H1 (cell line): ENCODE results near the gene PTPRD. TPM values are rescaled to one million over a fixed set of nuclear protein-coding genes. Genes with fewer than 3 reads are reported as not detected.

Experiments
- CTCF ChIA-PET: fragments of 300-600 bp; sonication (Branson Sonifier 250); formaldehyde crosslinking; loops from one replicate; lab custom pipeline; 2021; ENCODE audit not compliant: partially characterized antibody; lab: Charles Lee
- POLR2A ChIA-PET: fragments of 300-600 bp; sonication (Branson Sonifier 250); formaldehyde crosslinking; loops from one replicate; lab custom pipeline; 2021; ENCODE audit warnings: inconsistent platforms; ENCODE audit not compliant: partially characterized antibody; lab: Charles Lee
- DNase-seq, 2 experiments: peaks; one replicate each; pipeline versions ENCODE4 v3.0.0 to v3.0.0-alpha.2; 2010 to 2022; ENCODE audit warnings: low spot score in 2 of 2, low read depth in 1 of 2, mixed read lengths in 1 of 2
- FAIRE-seq: peaks from 2 replicates; lab custom pipeline; 2011; peaks lifted over from hg19 to GRCh38; lab: Jason Lieb, UNC
- H2AFZ ChIP-seq: 2 replicates; pipeline ENCODE4 v1.8.1; 2012; ENCODE audit warnings: low read length, inconsistent platforms
- H2AK5ac ChIP-seq: 2 replicates; pipeline ENCODE4 v1.6.1; 2013; ENCODE audit warnings: low read depth, low read length
- H2BK120ac ChIP-seq: replicated peaks from 2 replicates; pipeline ENCODE3; 2013; ENCODE audit warnings: low read depth, low read length, inconsistent platforms
- H2BK12ac ChIP-seq: 2 replicates; pipeline ENCODE4 v1.6.1; 2013; ENCODE audit warnings: low read depth, low read length
- H2BK15ac ChIP-seq: 2 replicates; pipeline ENCODE4 v1.6.1; 2013; ENCODE audit warnings: low read length
- H2BK20ac ChIP-seq: 2 replicates; pipeline ENCODE4 v1.6.1; 2013; ENCODE audit warnings: low read length
- H2BK5ac ChIP-seq: 2 replicates; pipeline ENCODE4 v1.6.1; 2013; ENCODE audit warnings: low read depth, low read length
- H3K14ac ChIP-seq: 2 replicates; pipeline ENCODE4 v1.6.1; 2013; ENCODE audit warnings: inconsistent platforms; ENCODE audit not compliant: insufficient read length
- H3K18ac ChIP-seq: 2 replicates; pipeline ENCODE4 v1.6.1; 2013; ENCODE audit warnings: low read length; ENCODE audit errors: extremely low read depth
- H3K23ac ChIP-seq: 2 replicates; pipeline ENCODE4 v1.6.1; 2013; ENCODE audit warnings: inconsistent platforms; ENCODE audit not compliant: insufficient read length
- H3K23me2 ChIP-seq: 2 replicates; pipeline ENCODE4 v1.6.1; 2013; ENCODE audit warnings: low read depth, low read length
- H3K27ac ChIP-seq: 2 replicates; pipeline ENCODE4 v1.6.1; 2011; ENCODE audit warnings: low read depth, low read length, inconsistent platforms
- H3K27me3 ChIP-seq, 4 experiments: replicated peaks in 1 of 4; 1 replicate in 1 of 4; 2 replicates in 3 of 4; pipeline versions ENCODE4 v1.6.1 to v1.8.1; 2011 to 2013; ENCODE audit warnings: low read length in 3 of 4, mild to moderate bottlenecking in 3 of 4, inconsistent platforms in 2 of 4, mixed read lengths in 2 of 4, moderate library complexity in 1 of 4; ENCODE audit not compliant: control insufficient read depth in 3 of 4, insufficient read depth in 3 of 4; ENCODE audit errors: extremely low read depth in 1 of 4
- H3K36me3 ChIP-seq, 4 experiments: 2 replicates each; pipeline versions ENCODE4 v1.6.1 to v1.8.1; 2011 to 2013; ENCODE audit warnings: mild to moderate bottlenecking in 4 of 4, low read length in 3 of 4, moderate library complexity in 2 of 4, control low read depth in 1 of 4, inconsistent platforms in 1 of 4; ENCODE audit not compliant: insufficient read depth in 4 of 4, control insufficient read depth in 2 of 4
- H3K4ac ChIP-seq: replicated peaks from 2 replicates; pipeline ENCODE3; 2013; ENCODE audit warnings: low read length, low read depth, mixed read lengths, inconsistent platforms; ENCODE audit not compliant: insufficient read length
- H3K4me1 ChIP-seq, 4 experiments: replicated peaks in 1 of 4; 1 replicate in 1 of 4; 2 replicates in 3 of 4; pipeline versions ENCODE4 v1.6.1 to v1.8.1; 2011 to 2013; ENCODE audit warnings: low read length in 3 of 4, inconsistent platforms in 2 of 4, mixed read lengths in 1 of 4; ENCODE audit not compliant: insufficient read depth in 4 of 4, control insufficient read depth in 3 of 4
- H3K4me2 ChIP-seq, 2 experiments: 2 replicates each; pipeline versions ENCODE4 v1.6.1 to v1.8.1; 2011 to 2013; ENCODE audit warnings: low read depth in 2 of 2, low read length in 2 of 2, control low read depth in 1 of 2, inconsistent platforms in 1 of 2, mild to moderate bottlenecking in 1 of 2; ENCODE audit not compliant: insufficient read depth in 1 of 2
- H3K4me3 ChIP-seq, 4 experiments: fragments of 200-600, 300-600 bp in 1 of 4; sonication (generic), shearing (Covaris generic), sonication (Bioruptor Twin) in 1 of 4; 2 replicates each; pipeline versions ENCODE4 v1.5.1 to v1.8.1; 2011 to 2016; ENCODE audit warnings: low read length in 4 of 4, low read depth in 3 of 4, control low read depth in 2 of 4, inconsistent platforms in 2 of 4, mild to moderate bottlenecking in 2 of 4, mixed read lengths in 1 of 4, moderate library complexity in 1 of 4; ENCODE audit not compliant: insufficient read depth in 2 of 4; ENCODE audit errors: extremely low read depth in 1 of 4
- H3K56ac ChIP-seq: replicated peaks from 2 replicates; pipeline ENCODE3; 2013; ENCODE audit warnings: low read depth, mild to moderate bottlenecking, mixed read lengths, low read length, inconsistent platforms; ENCODE audit not compliant: insufficient read length
- H3K79me1 ChIP-seq: 2 replicates; pipeline ENCODE4 v1.6.1; 2013; ENCODE audit warnings: low read depth, low read length, control low read depth
- H3K79me2 ChIP-seq, 2 experiments: 2 replicates each; pipeline versions ENCODE4 v1.6.1 to v1.8.1; 2012 to 2013; ENCODE audit warnings: low read length in 2 of 2, mild to moderate bottlenecking in 2 of 2, inconsistent platforms in 1 of 2; ENCODE audit not compliant: insufficient read depth in 2 of 2, control insufficient read depth in 1 of 2
- H3K9ac ChIP-seq, 4 experiments: replicated peaks in 1 of 4; 1 replicate in 1 of 4; 2 replicates in 3 of 4; pipeline versions ENCODE4 v1.6.1 to v1.8.1; 2011 to 2013; ENCODE audit warnings: low read depth in 3 of 4, low read length in 3 of 4, control low read depth in 2 of 4, mild to moderate bottlenecking in 2 of 4, moderate library complexity in 2 of 4, inconsistent platforms in 1 of 4; ENCODE audit errors: extremely low read depth in 1 of 4
- H3K9me3 ChIP-seq, 2 experiments: 2 replicates each; pipeline versions ENCODE4 v1.6.1 to v1.8.1; 2012 to 2013; ENCODE audit warnings: mild to moderate bottlenecking in 2 of 2, moderate library complexity in 2 of 2, control low read depth in 1 of 2, inconsistent platforms in 1 of 2, low read depth in 1 of 2, low read length in 1 of 2, mixed read lengths in 1 of 2; ENCODE audit not compliant: insufficient read depth in 2 of 2
- H4K20me1 ChIP-seq, 2 experiments: replicated peaks in 1 of 2; 2 replicates each; pipeline versions ENCODE3 to v1.8.1; 2011 to 2013; ENCODE audit warnings: inconsistent platforms in 2 of 2, low read length in 2 of 2, mild to moderate bottlenecking in 1 of 2; ENCODE audit not compliant: insufficient read depth in 2 of 2, control insufficient read depth in 1 of 2
- H4K5ac ChIP-seq: 2 replicates; pipeline ENCODE4 v1.6.1; 2013; ENCODE audit warnings: low read length, low read depth, mixed read lengths, inconsistent platforms; ENCODE audit not compliant: insufficient read length
- H4K8ac ChIP-seq: 2 replicates; pipeline ENCODE4 v1.8.0; 2013; ENCODE audit warnings: mild to moderate bottlenecking, moderate library complexity, low read length, inconsistent platforms; ENCODE audit not compliant: insufficient read depth; ENCODE audit errors: extremely low read depth
- H4K91ac ChIP-seq: replicated peaks from 2 replicates; pipeline ENCODE3; 2013; ENCODE audit warnings: low read length, mixed read lengths, inconsistent platforms; ENCODE audit not compliant: insufficient read length
- HDAC6 ChIP-seq: IDR thresholded peaks from one replicate; pipeline ENCODE4 v1.7.1; 2012; ENCODE audit warnings: low read depth, mild to moderate bottlenecking, inconsistent platforms, low read length, moderate library complexity
- SP1 ChIP-seq: IDR thresholded peaks from 2 replicates; pipeline ENCODE4 v1.6.1; 2011; ENCODE audit warnings: low read depth, low read length
- WGBS, 2 experiments: shearing (Covaris generic) in 1 of 2; methylation state at CpG; one replicate each; pipeline versions ENCODE4 v1.1.6 to v1.1.7; 2013 to 2015; ENCODE audit warnings: low lambda C conversion rate in 2 of 2, mixed read lengths in 2 of 2, inconsistent platforms in 1 of 2, low coverage in 1 of 2, missing lambda C conversion rate in 1 of 2; ENCODE audit not compliant: insufficient replicate concordance in 2 of 2, insufficient coverage in 1 of 2, insufficient read length in 1 of 2; ENCODE audit errors: extremely low coverage in 1 of 2, missing lambda C conversion rate in 1 of 2; 5-methylcytosine and 5-hydroxymethylcytosine counted together
- polyA plus RNA-seq, 7 experiments: library from polyadenylated mRNA; depleted of rRNA in 3 of 7; stranded (reverse) in 5 of 7; unstranded in 2 of 7; fragments of >200 nt in 5 of 7; fragments of 200-250 nt in 2 of 7; gene quantifications; 1 replicate in 5 of 7; 2 replicates in 1 of 7; 4 replicates in 1 of 7; pipeline versions ENCODE4 v1.2.1 to v1.2.3, GENCODE V29; 2011 to 2013; ENCODE audit warnings: missing spikeins in 2 of 7, mixed read lengths in 2 of 7
- total RNA-seq: library from RNA; stranded (reverse); fragmentation: NEBNext Ultra II Directional; extraction: Animal tissue kit (Norgen Biotek cat#: 25700); gene quantifications from 2 replicates; pipeline ENCODE4 v1.2.1, GENCODE V29; 2021

PTPRD gene
- total and polyA plus RNA-seq, 2 of the 8 experiments (the other 6 are each of a cell fraction or from before 2014, with no cell fraction given), result 17.2 to 77.0 TPM

DNA sequence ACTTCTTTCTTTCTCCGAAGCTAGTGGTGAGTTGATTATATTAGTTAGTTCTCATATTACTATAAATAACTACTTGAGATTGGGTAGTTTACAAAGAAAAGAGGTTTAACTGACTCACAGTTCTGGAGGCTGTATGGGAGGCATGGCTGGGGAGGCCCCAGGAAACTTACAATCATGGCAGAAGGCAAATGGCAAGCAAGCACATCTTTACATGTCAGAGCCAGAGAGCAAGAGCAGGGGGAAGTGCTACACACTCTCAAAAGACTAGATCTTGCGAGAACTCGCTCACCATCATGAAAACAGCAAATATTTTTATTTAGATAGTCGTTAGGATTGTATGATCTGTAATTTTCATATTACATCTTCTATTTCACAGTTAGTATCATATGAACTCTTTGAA is 711.2 kb downstream of the PTPRD start:
- no peak overlapping the region for H3K23ac ChIP-seq
- H3K4me2 ChIP-seq, result no peak overlapping the region
- FAIRE-seq, result no peak
- no peaks in the 10 kb centered on the region; a peak in 1 of 7 replicates for H3K4me1 ChIP-seq
- no peak overlapping the region for H4K91ac ChIP-seq
- no peak overlapping the region for H2AK5ac ChIP-seq
- H4K20me1 ChIP-seq, result no peaks in the 10 kb centered on the region
- CTCF ChIA-PET, result interaction anchor here (0.9 to 1.0 kb wide), 2 partner anchors 8 to 19 kb away, joined by 4 to 6 read pairs; no protein-coding TSS in a partner anchor
- H2BK12ac ChIP-seq, result no peak overlapping the region
- no peak overlapping the region for H4K8ac ChIP-seq
- DNase-seq, result no peak
- H2BK120ac ChIP-seq, result no peak overlapping the region
- no peak overlapping the region for H2BK15ac ChIP-seq
- TF ChIP-seq SP1, result no peak
- TF ChIP-seq HDAC6, result no peak
- TF ChIP-seq, all 59 proteins: peak for 0
- Histone ChIP-seq H3K23me2 (no peaks in the 10 kb centered on the region), H3K4me3 (no peak overlapping the region), H3K27ac (no peak overlapping the region), H4K5ac (no peak overlapping the region), H2BK20ac (no peak overlapping the region), H2BK5ac (no peak overlapping the region), H2AFZ (no peak overlapping the region), H3K18ac (no peak overlapping the region), H3K14ac (no peak overlapping the region), H3K4ac (no peak overlapping the region), H3K36me3 (no peaks in the 10 kb centered on the region), H3K9me3 (no peaks in the 10 kb centered on the region), H3K79me2 (no peaks in the 10 kb centered on the region), H3K79me1 (no peaks in the 10 kb centered on the region), H3K27me3 (no peaks in the 10 kb centered on the region), H3K56ac (no peak overlapping the region), H3K9ac (no peak overlapping the region)
- 45% methylated on average over 4 of the region's 4 CpGs; no CpG with 5 or more reads in 1 of the 2 experiments for WGBS, 2 experiments
- POLR2A ChIA-PET, result no interaction called here
